NT2/D1 (cell line): ENCODE results near the gene PMVK.
"Not testable (repeated sequence)": the region's sequence is repeated elsewhere in the genome, so short reads cannot be mapped to it uniquely, and the experiment has no call there.

Experiments used
- DNase-seq: peaks from one replicate; pipeline ENCODE4 v3.0.0-alpha.2; 2011; ENCODE audit warnings: low read depth, low spot score
- H3K27me3 ChIP-seq: 2 replicates; pipeline ENCODE4 v1.6.0; 2011; ENCODE audit warnings: mild to moderate bottlenecking; ENCODE audit not compliant: insufficient read length, insufficient read depth
- H3K36me3 ChIP-seq: 2 replicates; pipeline ENCODE4 v1.6.1; 2011; ENCODE audit warnings: mild to moderate bottlenecking, low read length, mixed read lengths; ENCODE audit not compliant: insufficient read depth, insufficient read length
- H3K4me1 ChIP-seq: 2 replicates; pipeline ENCODE4 v1.5.1; 2011; ENCODE audit not compliant: insufficient read depth, insufficient read length
- H3K4me3 ChIP-seq: 2 replicates; pipeline ENCODE4 v1.5.1; 2011; ENCODE audit warnings: low read depth; ENCODE audit not compliant: insufficient read length
- H3K9ac ChIP-seq: 2 replicates; pipeline ENCODE4 v1.6.0; 2011; ENCODE audit warnings: low read depth; ENCODE audit not compliant: insufficient read length
- H3K9me3 ChIP-seq: 2 replicates; pipeline ENCODE4 v1.5.1; 2011; ENCODE audit warnings: mild to moderate bottlenecking, low read length; ENCODE audit not compliant: insufficient read depth
- SUZ12 ChIP-seq: IDR thresholded peaks from 2 replicates; pipeline ENCODE4 v1.6.1; 2011; ENCODE audit not compliant: insufficient read length, insufficient read depth; ENCODE audit errors: extremely low read depth
- YY1 ChIP-seq: IDR thresholded peaks from 2 replicates; pipeline ENCODE4 v1.6.1; 2011; ENCODE audit not compliant: insufficient read length, insufficient read depth
- ZNF274 ChIP-seq: IDR thresholded peaks from 2 replicates; pipeline ENCODE4 v1.6.1; 2011; ENCODE audit warnings: mild to moderate bottlenecking, low read depth, low read length

Gene PMVK

DNA sequence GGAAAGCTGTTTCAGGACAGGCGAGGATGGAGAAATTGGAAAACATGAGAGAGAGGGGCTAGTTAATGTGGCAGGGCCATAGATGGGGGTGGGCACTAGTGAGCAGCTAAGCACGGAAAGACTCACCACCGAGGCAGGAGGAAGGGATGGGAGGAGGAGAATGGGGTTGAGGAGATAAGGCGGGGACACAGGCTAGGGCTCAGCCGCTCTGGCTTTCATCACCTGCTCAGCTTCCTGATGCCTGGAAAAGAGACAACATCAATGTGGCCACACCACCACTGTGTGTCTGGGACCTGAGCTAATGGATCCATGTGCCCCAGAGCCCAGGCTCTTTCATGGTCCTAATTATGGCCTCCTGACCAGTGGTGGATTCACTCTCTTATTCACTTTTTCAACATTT lies 27.6 kb downstream of the PMVK start:
- no peaks in the 10 kb centered on the region for H3K4me1 ChIP-seq
- H3K4me3 ChIP-seq = no peak overlapping the region
- DNase-seq = no peak
- TF ChIP-seq YY1 (no peak), SUZ12 (no peak), ZNF274 (no peak)
- no peak overlapping the region for H3K9ac ChIP-seq
- H3K27me3 ChIP-seq = no peaks in the 10 kb centered on the region
- H3K36me3 ChIP-seq = no peaks in the 10 kb centered on the region
- H3K9me3 ChIP-seq = peaks cover 31% of the 10 kb centered on the region

- H3K9ac ChIP-seq, DNase-seq, H3K27me3 ChIP-seq, H3K4me3 ChIP-seq, H3K4me1 ChIP-seq, H3K36me3 ChIP-seq: not testable (repeated sequence)
- H3K9me3 ChIP-seq = peaks cover 31% of the 10 kb centered on the region
Observed at GRCh38 chr1:154908129-154908528, 28.4 kb downstream of the PMVK start.

DNA sequence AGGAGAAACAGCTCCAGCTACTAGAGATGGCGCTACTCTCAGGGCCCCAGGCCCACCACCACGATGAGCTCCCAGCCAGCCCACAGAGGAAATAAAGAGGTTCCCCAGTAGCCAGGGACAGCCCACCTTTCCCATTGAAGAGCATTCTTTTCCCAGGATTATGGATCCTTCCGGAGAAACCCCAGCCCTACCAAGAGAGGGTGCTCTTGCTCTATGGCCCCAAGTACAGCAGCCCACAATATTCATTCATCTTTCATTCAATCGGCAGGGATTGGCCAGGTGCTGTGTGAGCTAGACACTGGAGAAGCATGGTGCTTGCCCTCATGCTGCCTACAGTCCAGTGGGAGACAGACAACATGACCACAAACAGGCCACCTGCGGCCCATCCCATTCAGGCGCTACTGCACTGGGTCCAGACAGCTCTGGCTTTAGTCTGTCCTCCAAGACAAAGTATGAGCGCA lies 29.9 kb downstream of the PMVK start:
- no peaks in the 10 kb centered on the region for H3K27me3 ChIP-seq
- no peaks in the 10 kb centered on the region for H3K36me3 ChIP-seq
- no peak for DNase-seq
- TF ChIP-seq SUZ12 (no peak), ZNF274 (no peak), YY1 (no peak)
- peaks cover 31% of the 10 kb centered on the region for H3K9me3 ChIP-seq
- no peak overlapping the region for H3K9ac ChIP-seq
- H3K4me3 ChIP-seq = no peak overlapping the region
- no peaks in the 10 kb centered on the region for H3K4me1 ChIP-seq

DNA sequence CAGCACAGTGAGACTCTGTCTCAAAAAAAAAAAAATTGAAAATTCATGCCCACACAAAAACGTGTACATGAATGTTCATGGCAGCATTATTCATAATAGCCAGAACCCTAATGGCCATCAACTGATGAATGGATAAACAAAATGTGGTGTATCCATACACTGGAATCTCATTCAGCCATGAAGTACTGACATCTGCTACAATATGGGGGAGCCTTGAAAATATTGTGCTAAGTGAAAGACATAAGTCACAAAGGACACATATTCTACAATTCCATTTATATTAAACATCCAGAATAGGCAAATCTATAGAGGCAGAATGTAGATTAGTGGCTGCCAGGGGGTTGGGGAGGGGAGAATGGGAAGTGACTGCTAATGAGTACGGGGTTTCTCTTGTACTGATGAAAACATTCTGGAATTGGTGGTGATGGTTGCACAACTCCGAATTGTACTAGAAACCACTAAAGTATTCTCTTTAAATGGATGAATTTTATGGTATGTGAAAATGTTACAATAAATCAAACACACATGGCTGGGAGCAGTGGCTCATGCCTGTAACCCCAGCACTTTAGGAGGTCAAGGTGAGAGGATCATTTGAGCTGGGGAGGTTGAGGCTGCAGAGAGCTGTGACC lies 33.5 kb downstream of the PMVK start:
- Histone ChIP-seq H3K36me3 (no peaks in the 10 kb centered on the region), H3K4me1 (no peaks in the 10 kb centered on the region), H3K4me3 (no peak overlapping the region), H3K27me3 (no peaks in the 10 kb centered on the region), H3K9me3 (peaks cover 16% of the 10 kb centered on the region), H3K9ac (no peak overlapping the region)
- TF ChIP-seq SUZ12 = no peak
- TF ChIP-seq YY1 = no peak
- TF ChIP-seq ZNF274 = no peak
- no peak for DNase-seq

- Histone ChIP-seq H3K36me3 (no peaks in the 10 kb centered on the region), H3K9me3 (0 out of 2 replicates have a peak, but pooled peaks cover 1% of the 10 kb centered on the region), H3K9ac (no peak overlapping the region), H3K4me3 (no peak overlapping the region), H3K4me1 (no peaks in the 10 kb centered on the region), H3K27me3 (no peaks in the 10 kb centered on the region)
- DNase-seq = no peak
- TF ChIP-seq YY1 (no peak), SUZ12 (no peak), ZNF274 (no peak)
Observed at GRCh38 chr1:154901591-154901990, 34.9 kb downstream of the PMVK start.

- Histone ChIP-seq H3K4me1 (peaks cover 2% of the 10 kb centered on the region), H3K36me3 (no peaks in the 10 kb centered on the region), H3K9me3 (no peaks in the 10 kb centered on the region), H3K9ac (no peak overlapping the region), H3K4me3 (no peak overlapping the region), H3K27me3 (no peaks in the 10 kb centered on the region)
- TF ChIP-seq SUZ12 = no peak
- no peak for DNase-seq
Observed at GRCh38 chr1:154899041-154899440, 37.5 kb downstream of the PMVK start.

DNA sequence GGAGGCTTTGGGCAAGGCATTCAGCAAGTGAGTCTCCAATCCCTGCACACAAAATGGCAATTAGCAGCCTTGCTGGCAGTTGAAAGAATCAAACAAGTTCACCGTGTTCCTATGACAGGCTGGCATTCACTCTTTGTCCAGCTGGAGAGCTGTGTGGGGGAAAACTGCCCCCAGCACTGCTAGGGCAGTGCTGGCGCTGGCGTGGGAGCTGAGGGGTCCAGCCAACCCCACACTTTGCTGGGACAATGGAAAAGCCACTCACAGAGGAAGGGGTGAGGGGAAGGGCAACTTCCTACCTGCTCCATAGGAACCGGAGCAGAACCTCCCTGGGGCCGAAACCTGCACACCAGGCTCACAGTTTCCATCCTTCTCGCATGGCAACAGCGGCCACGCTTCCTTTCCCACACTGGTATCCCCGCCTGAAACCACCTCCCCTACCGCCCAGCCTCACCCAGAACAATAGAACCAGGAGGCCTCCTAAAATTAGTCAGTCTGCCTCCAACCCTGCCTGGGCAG lies 39.7 kb downstream of the PMVK start:
- DNase-seq = no peak
- H3K4me1 ChIP-seq = peaks cover 2% of the 10 kb centered on the region
- H3K9me3 ChIP-seq = peaks cover 6% of the 10 kb centered on the region; the same call in 1 of the 2 replicates
- H3K36me3 ChIP-seq = no peaks in the 10 kb centered on the region
- no peaks in the 10 kb centered on the region for H3K27me3 ChIP-seq
- no peak overlapping the region for H3K4me3 ChIP-seq
- no peak overlapping the region for H3K9ac ChIP-seq
- TF ChIP-seq SUZ12 (no peak), ZNF274 (no peak), YY1 (no peak)

- peaks cover 2% of the 10 kb centered on the region for H3K4me1 ChIP-seq
- DNase-seq = no peak
- H3K9me3 ChIP-seq = peaks cover 6% of the 10 kb centered on the region; the same call in 1 of the 2 replicates
- no peak overlapping the region for H3K9ac ChIP-seq
- TF ChIP-seq YY1 (no peak), SUZ12 (no peak), ZNF274 (no peak)
- no peaks in the 10 kb centered on the region for H3K27me3 ChIP-seq
- no peaks in the 10 kb centered on the region for H3K36me3 ChIP-seq
- H3K4me3 ChIP-seq = no peak overlapping the region
Observed at GRCh38 chr1:154895798-154896197, 40.7 kb downstream of the PMVK start.
